DOHH2 (cell line): ENCODE data around the gene PROSER1.

Source experiments
- H3F3A ChIP-seq: fragments of 200-600 bp; sonication (generic), shearing (Covaris generic); 2 replicates; pipeline ENCODE4 v1.6.0; 2016; ENCODE audit warnings: antibody characterized with exemption, mild to moderate bottlenecking; ENCODE audit not compliant: control insufficient read depth, insufficient read depth
- H3K27ac ChIP-seq: fragments of 200-600 bp; sonication (generic); 2 replicates; pipeline ENCODE4 v1.5.1; 2014; ENCODE audit warnings: low read depth, mild to moderate bottlenecking, low read length, moderate library complexity
- H3K27me3 ChIP-seq: fragments of 200-600 bp; sonication (generic); 2 replicates; pipeline ENCODE4 v1.6.1; 2014; ENCODE audit warnings: mild to moderate bottlenecking, low read length, mixed read lengths; ENCODE audit not compliant: control insufficient read depth
- H3K36me3 ChIP-seq: fragments of 200-600 bp; sonication (generic); 2 replicates; pipeline ENCODE4 v1.6.1; 2014; ENCODE audit warnings: mild to moderate bottlenecking, low read length, moderate library complexity, mixed read lengths; ENCODE audit not compliant: control insufficient read depth
- H3K4me1 ChIP-seq: fragments of 200-600 bp; sonication (generic); 2 replicates; pipeline ENCODE4 v1.6.1; 2014; ENCODE audit warnings: mild to moderate bottlenecking, low read length, mixed read lengths; ENCODE audit not compliant: control insufficient read depth
- H3K4me2 ChIP-seq: fragments of 200-600 bp; sonication (generic); 2 replicates; pipeline ENCODE4 v1.6.0; 2014; ENCODE audit warnings: mild to moderate bottlenecking, low read length, moderate library complexity
- H3K4me3 ChIP-seq: fragments of 200-600 bp; sonication (generic); 2 replicates; pipeline ENCODE4 v1.5.1; 2014; ENCODE audit warnings: mild to moderate bottlenecking, low read length, mixed read lengths
- H3K79me2 ChIP-seq: fragments of 200-600 bp; sonication (generic); 2 replicates; pipeline ENCODE4 v1.6.1; 2014; ENCODE audit warnings: mild to moderate bottlenecking, low read length, mixed read lengths; ENCODE audit not compliant: control insufficient read depth
- H3K9me2 ChIP-seq: fragments of 200-600 bp; sonication (generic); replicated peaks from 2 replicates; pipeline ENCODE4 v1.6.1; 2014; ENCODE audit warnings: mild to moderate bottlenecking, low read length, mixed read lengths; ENCODE audit not compliant: control insufficient read depth
- H3K9me3 ChIP-seq: fragments of 200-600 bp; sonication (generic); 2 replicates; pipeline ENCODE4 v1.6.1; 2014; ENCODE audit warnings: antibody characterized with exemption, low read length, mixed read lengths; ENCODE audit not compliant: control insufficient read depth, insufficient read depth
- H4K20me1 ChIP-seq: fragments of 200-600 bp; sonication (generic); 2 replicates; pipeline ENCODE4 v1.6.0; 2014; ENCODE audit warnings: low read depth, mild to moderate bottlenecking, antibody characterized with exemption, low read length, moderate library complexity; ENCODE audit not compliant: control insufficient read depth, insufficient read depth
- CTCF ChIP-seq: fragments of 200-600 bp; sonication (generic); IDR thresholded peaks from one replicate; pipeline ENCODE4 v1.5.1; 2014; ENCODE audit warnings: antibody characterized with exemption, mild to moderate bottlenecking, low read depth, low read length; ENCODE audit not compliant: poor library complexity, severe bottlenecking
- EZH2phosphoT487 ChIP-seq: fragments of 200-600 bp; sonication (generic); IDR thresholded peaks from 2 replicates; pipeline ENCODE4 v1.6.1; 2017; ENCODE audit warnings: borderline replicate concordance, mild to moderate bottlenecking, antibody characterized with exemption, low read length, moderate library complexity, mixed read lengths

Gene PROSER1

GRCh38 chr13:39020853-39021462 lies 16.9 kb downstream of the PROSER1 start:
- H3K36me3 ChIP-seq = peaks cover 70% of the 10 kb centered on the region

GRCh38 chr13:39016787-39017186 lies 21.1 kb downstream of the PROSER1 start:
- Histone ChIP-seq H3K4me1 (no peaks in the 10 kb centered on the region), H3K9me2 (no peaks in the 10 kb centered on the region), H3F3A (no peaks in the 10 kb centered on the region), H3K79me2 (no peaks in the 10 kb centered on the region), H3K27ac (no peak overlapping the region), H3K4me3 (no peak overlapping the region), H4K20me1 (no peaks in the 10 kb centered on the region), H3K27me3 (no peaks in the 10 kb centered on the region), H3K36me3 (peaks cover 73% of the 10 kb centered on the region), H3K4me2 (no peak overlapping the region), H3K9me3 (no peaks in the 10 kb centered on the region)
- TF ChIP-seq CTCF (peak; percentile 50), EZH2phosphoT487 (no peak)

More at GRCh38 chr13:39020853-39021462, 16.9 kb downstream of the PROSER1 start:
- Histone ChIP-seq H3K4me3 (no peak overlapping the region), H3K9me3 (no peaks in the 10 kb centered on the region), H3K27me3 (no peaks in the 10 kb centered on the region), H3K27ac (no peak overlapping the region), H3K9me2 (no peaks in the 10 kb centered on the region), H3F3A (no peaks in the 10 kb centered on the region), H3K4me2 (no peak overlapping the region), H3K79me2 (no peaks in the 10 kb centered on the region), H3K4me1 (no peaks in the 10 kb centered on the region), H4K20me1 (no peaks in the 10 kb centered on the region)
- TF ChIP-seq CTCF (no peak), EZH2phosphoT487 (no peak)

GRCh38 chr13:39016087-39016486 lies 21.8 kb downstream of the PROSER1 start:
- Histone ChIP-seq H3K4me1 (no peaks in the 10 kb centered on the region), H3K36me3 (peaks cover 72% of the 10 kb centered on the region), H3K9me3 (no peaks in the 10 kb centered on the region), H3F3A (no peaks in the 10 kb centered on the region), H3K4me3 (no peak overlapping the region), H3K9me2 (no peaks in the 10 kb centered on the region), H3K79me2 (no peaks in the 10 kb centered on the region), H3K27ac (no peak overlapping the region), H4K20me1 (no peaks in the 10 kb centered on the region), H3K27me3 (no peaks in the 10 kb centered on the region), H3K4me2 (no peak overlapping the region)
- TF ChIP-seq EZH2phosphoT487 = no peak
- TF ChIP-seq CTCF = no peak
